ENCODE data around the gene AQP10. TPM values are rescaled to one million over a fixed set of nuclear protein-coding genes. Genes with fewer than 3 reads are reported as not detected.

The AQP10 gene
- total RNA-seq, 3 donors from 2014 or later (not counting 1 experiment from before 2014, with no cell fraction given), result 0.82 TPM; not detected in 2

- Histone ChIP-seq H3K27me3 (ENCODE audit: control insufficient read depth, insufficient read depth, low read length) (no peaks in the 10 kb centered on the region), H3K4me1 (ENCODE audit: control insufficient read depth, insufficient read depth, low read length) (peaks cover 58% of the 10 kb centered on the region), H3K36me3 (ENCODE audit: control insufficient read depth, insufficient read depth, low read length) (peaks cover 11% of the 10 kb centered on the region), H3K27ac (ENCODE audit: low read length) (peak overlapping the region; percentile 58), H3K4me3 (ENCODE audit: low read length) (peak overlapping the region; percentile 42), H3K9me3 (ENCODE audit: control insufficient read depth, insufficient read depth, low read length) (no peaks in the 10 kb centered on the region)
- Mint-ChIP-seq H3K36me3 (peaks cover 3% of the 10 kb centered on the region), H3K4me3 (peak overlapping the region; percentile 95), H3K4me1 (peaks cover 43 to 60% of the 10 kb centered on the region in 2 donors), H3K9me3 (no peaks in the 10 kb centered on the region), H3K27me3 (ENCODE audit: low read depth in 2 of 2) (peaks cover 0 to 4% of the 10 kb centered on the region in 2 donors), H3K27ac (peak overlapping the region; percentile 83 to 91)
- TF ChIP-seq CTCF (IDR thresholded peaks at IDR 0.05), result peak; percentile 2
- ATAC-seq, result no peak
- intact Hi-C loops (cut with micrococcal nuclease), result no loop called here
- 69% methylated on average over 6 of the region's 6 CpGs for WGBS (ENCODE audit: insufficient coverage)
- peak in 1 of 2 donors; percentile 33 for DNase-seq
These were observed 5.9 kb downstream of the AQP10 start for GRCh38 chr1:154326546-154327465.

- intact Hi-C loops (cut with micrococcal nuclease), result no loop called here
- 26% methylated on average over 4 of the region's 5 CpGs for WGBS (ENCODE audit: insufficient coverage)
- TF ChIP-seq CTCF (IDR thresholded peaks at IDR 0.05), result no peak
- Mint-ChIP-seq H3K27me3 (ENCODE audit: low read depth in 2 of 2) (no peaks in the 10 kb centered on the region), H3K27ac (peak overlapping the region; percentile 38 to 91), H3K9me3 (no peaks in the 10 kb centered on the region), H3K4me1 (peaks cover 43 to 60% of the 10 kb centered on the region in 2 donors), H3K4me3 (peak overlapping the region; percentile 80), H3K36me3 (peaks cover 7% of the 10 kb centered on the region)
- DNase-seq (peak in 1 of 2 donors; percentile 64), ATAC-seq (no peak)
- Histone ChIP-seq H3K27me3 (ENCODE audit: control insufficient read depth, insufficient read depth, low read length) (no peaks in the 10 kb centered on the region), H3K4me3 (ENCODE audit: low read length) (peak overlapping the region; percentile 25), H3K27ac (ENCODE audit: low read length) (peak overlapping the region; percentile 63), H3K9me3 (ENCODE audit: control insufficient read depth, insufficient read depth, low read length) (no peaks in the 10 kb centered on the region), H3K36me3 (ENCODE audit: control insufficient read depth, insufficient read depth, low read length) (peaks cover 16% of the 10 kb centered on the region), H3K4me1 (ENCODE audit: control insufficient read depth, insufficient read depth, low read length) (peaks cover 58% of the 10 kb centered on the region)
These were observed 6.8 kb downstream of the AQP10 start for GRCh38 chr1:154327466-154328317.

- H3K36me3 Mint-ChIP-seq, result peaks cover 7% of the 10 kb centered on the region
- TF ChIP-seq CTCF (IDR thresholded peaks at IDR 0.05), result no peak
- intact Hi-C loops (cut with micrococcal nuclease), result no loop called here
- Histone ChIP-seq H3K27ac (ENCODE audit: low read length) (peak overlapping the region; percentile 63), H3K9me3 (ENCODE audit: control insufficient read depth, insufficient read depth, low read length) (no peaks in the 10 kb centered on the region), H3K36me3 (ENCODE audit: control insufficient read depth, insufficient read depth, low read length) (peaks cover 17% of the 10 kb centered on the region), H3K27me3 (ENCODE audit: control insufficient read depth, insufficient read depth, low read length) (no peaks in the 10 kb centered on the region), H3K4me1 (ENCODE audit: control insufficient read depth, insufficient read depth, low read length) (peaks cover 58% of the 10 kb centered on the region), H3K4me3 (ENCODE audit: low read length) (peak overlapping the region; percentile 37)
- ATAC-seq (peak; percentile 75 to 87 (median 82)), DNase-seq (peak; percentile 78 to 91)
- peak overlapping the region; percentile 38 to 91 for H3K27ac Mint-ChIP-seq
- 6% methylated on average over 73 of the region's 76 CpGs for WGBS (ENCODE audit: insufficient coverage)
- H3K4me1 Mint-ChIP-seq, result peaks cover 43 to 60% of the 10 kb centered on the region in 2 donors
- H3K27me3 Mint-ChIP-seq (ENCODE audit: low read depth in 2 of 2), result no peaks in the 10 kb centered on the region
- no peaks in the 10 kb centered on the region for H3K9me3 Mint-ChIP-seq
- peak overlapping the region; percentile 80 for H3K4me3 Mint-ChIP-seq
These were observed 7.6 kb downstream of the AQP10 start for GRCh38 chr1:154328318-154329151.
